Measurements from ENCODE around the gene CD274.

Gene CD274

GRCh38 chr9:5511476-5511875, 61.1 kb downstream of the CD274 start:
- FAIRE-seq (no peak), DNase-seq (ENCODE audit: insufficient read length, low spot score) (no peak)
- TF ChIP-seq PAX5 (IDR thresholded peaks at IDR 0.05; ENCODE audit: insufficient read depth, low read length, severe bottlenecking) = no peak
- TF ChIP-seq TAF1 (IDR thresholded peaks at IDR 0.05; ENCODE audit: low read depth, low read length) = no peak
- no peak for TF ChIP-seq POLR2A (IDR thresholded peaks at IDR 0.05; ENCODE audit: low read depth, low read length)
- TF ChIP-seq POU2F2 (IDR thresholded peaks at IDR 0.05; ENCODE audit: low read depth, low read length) = no peak
- TF ChIP-seq POLR2AphosphoS5 (IDR thresholded peaks at IDR 0.05; ENCODE audit: low read depth, low read length) = no peak
- no peak for TF ChIP-seq SPI1 (IDR thresholded peaks at IDR 0.05; ENCODE audit: low read depth, low read length)

- DNase-seq (ENCODE audit: insufficient read length, low spot score) (no peak), FAIRE-seq (no peak)
- TF ChIP-seq SPI1 (IDR thresholded peaks at IDR 0.05; ENCODE audit: low read depth, low read length) (no peak), POU2F2 (IDR thresholded peaks at IDR 0.05; ENCODE audit: low read depth, low read length) (no peak), TAF1 (IDR thresholded peaks at IDR 0.05; ENCODE audit: low read depth, low read length) (no peak), PAX5 (IDR thresholded peaks at IDR 0.05; ENCODE audit: insufficient read depth, low read length, severe bottlenecking) (no peak), POLR2A (IDR thresholded peaks at IDR 0.05; ENCODE audit: low read depth, low read length) (no peak), POLR2AphosphoS5 (IDR thresholded peaks at IDR 0.05; ENCODE audit: low read depth, low read length) (no peak)
Measured at GRCh38 chr9:5511935-5512580, 61.7 kb downstream of the CD274 start.

GRCh38 chr9:5512658-5513452, 62.5 kb downstream of the CD274 start:
- FAIRE-seq (no peak), DNase-seq (ENCODE audit: insufficient read length, low spot score) (no peak)
- TF ChIP-seq SPI1 (IDR thresholded peaks at IDR 0.05; ENCODE audit: low read depth, low read length) (no peak), PAX5 (IDR thresholded peaks at IDR 0.05; ENCODE audit: insufficient read depth, low read length, severe bottlenecking) (no peak), TAF1 (IDR thresholded peaks at IDR 0.05; ENCODE audit: low read depth, low read length) (no peak), POU2F2 (IDR thresholded peaks at IDR 0.05; ENCODE audit: low read depth, low read length) (no peak), POLR2A (IDR thresholded peaks at IDR 0.05; ENCODE audit: low read depth, low read length) (no peak), POLR2AphosphoS5 (IDR thresholded peaks at IDR 0.05; ENCODE audit: low read depth, low read length) (no peak)

GRCh38 chr9:5513966-5514616, 63.7 kb downstream of the CD274 start:
- no peak for TF ChIP-seq POLR2AphosphoS5 (IDR thresholded peaks at IDR 0.05; ENCODE audit: low read depth, low read length)
- no peak for TF ChIP-seq TAF1 (IDR thresholded peaks at IDR 0.05; ENCODE audit: low read depth, low read length)
- TF ChIP-seq POU2F2 (IDR thresholded peaks at IDR 0.05; ENCODE audit: low read depth, low read length) = no peak
- TF ChIP-seq SPI1 (IDR thresholded peaks at IDR 0.05; ENCODE audit: low read depth, low read length) = peak; percentile 40; the same call in 1 of the 2 replicates
- no peak for TF ChIP-seq POLR2A (IDR thresholded peaks at IDR 0.05; ENCODE audit: low read depth, low read length)
- FAIRE-seq = no peak

GRCh38 chr9:5514617-5515260, 64.4 kb downstream of the CD274 start:
- FAIRE-seq = peak; percentile 43
- TF ChIP-seq POLR2AphosphoS5 (IDR thresholded peaks at IDR 0.05; ENCODE audit: low read depth, low read length) = no peak
- no peak for TF ChIP-seq POLR2A (IDR thresholded peaks at IDR 0.05; ENCODE audit: low read depth, low read length)
- no peak for TF ChIP-seq TAF1 (IDR thresholded peaks at IDR 0.05; ENCODE audit: low read depth, low read length)
- no peak for TF ChIP-seq POU2F2 (IDR thresholded peaks at IDR 0.05; ENCODE audit: low read depth, low read length)
- no peak for TF ChIP-seq SPI1 (IDR thresholded peaks at IDR 0.05; ENCODE audit: low read depth, low read length)
- no peak for TF ChIP-seq PAX5 (IDR thresholded peaks at IDR 0.05; ENCODE audit: insufficient read depth, low read length, severe bottlenecking)
- DNase-seq (ENCODE audit: insufficient read length, low spot score) = no peak

More at GRCh38 chr9:5513966-5514616, 63.7 kb downstream of the CD274 start:
- no peak for DNase-seq (ENCODE audit: insufficient read length, low spot score)

GRCh38 chr9:5515261-5515650, 64.9 kb downstream of the CD274 start:
- TF ChIP-seq SPI1 (IDR thresholded peaks at IDR 0.05; ENCODE audit: low read depth, low read length) = no peak
- TF ChIP-seq PAX5 (IDR thresholded peaks at IDR 0.05; ENCODE audit: insufficient read depth, low read length, severe bottlenecking) = no peak
- no peak for TF ChIP-seq POLR2AphosphoS5 (IDR thresholded peaks at IDR 0.05; ENCODE audit: low read depth, low read length)
- no peak for TF ChIP-seq POU2F2 (IDR thresholded peaks at IDR 0.05; ENCODE audit: low read depth, low read length)
- DNase-seq (ENCODE audit: insufficient read length, low spot score) (no peak), FAIRE-seq (no peak)

GRCh38 chr9:5516453-5517220, 66.3 kb downstream of the CD274 start:
- TF ChIP-seq SPI1 (IDR thresholded peaks at IDR 0.05; ENCODE audit: low read depth, low read length) (no peak), POLR2A (IDR thresholded peaks at IDR 0.05; ENCODE audit: low read depth, low read length) (no peak), TAF1 (IDR thresholded peaks at IDR 0.05; ENCODE audit: low read depth, low read length) (no peak), POU2F2 (IDR thresholded peaks at IDR 0.05; ENCODE audit: low read depth, low read length) (no peak), PAX5 (IDR thresholded peaks at IDR 0.05; ENCODE audit: insufficient read depth, low read length, severe bottlenecking) (no peak), POLR2AphosphoS5 (IDR thresholded peaks at IDR 0.05; ENCODE audit: low read depth, low read length) (no peak)
- FAIRE-seq (peak; percentile 60), DNase-seq (ENCODE audit: insufficient read length, low spot score) (no peak)

GRCh38 chr9:5518171-5518936, 68.0 kb downstream of the CD274 start:
- TF ChIP-seq POU2F2 (IDR thresholded peaks at IDR 0.05; ENCODE audit: low read depth, low read length) = no peak
- no peak for TF ChIP-seq TAF1 (IDR thresholded peaks at IDR 0.05; ENCODE audit: low read depth, low read length)
- no peak for TF ChIP-seq POLR2AphosphoS5 (IDR thresholded peaks at IDR 0.05; ENCODE audit: low read depth, low read length)
- TF ChIP-seq POLR2A (IDR thresholded peaks at IDR 0.05; ENCODE audit: low read depth, low read length) = no peak
- TF ChIP-seq PAX5 (IDR thresholded peaks at IDR 0.05; ENCODE audit: insufficient read depth, low read length, severe bottlenecking) = no peak
- TF ChIP-seq SPI1 (IDR thresholded peaks at IDR 0.05; ENCODE audit: low read depth, low read length) = no peak
- peak; percentile 25 for DNase-seq (ENCODE audit: insufficient read length, low spot score)
- peak; percentile 88 for FAIRE-seq
